HG03469 (cell line): Measurements from ENCODE around the gene PHOX2A.
"Not testable (repeated sequence)": the region's sequence is repeated elsewhere in the genome, so short reads cannot be mapped to it uniquely, and the experiment has no call there.

Experiments
- ATAC-seq: cut with Tn5 transposase; IDR thresholded peaks from one replicate; pipeline ENCODE4 v1.9.1; 2021; ENCODE audit warnings: mild to moderate bottlenecking, moderate library complexity, moderate number of reproducible peaks; ENCODE audit not compliant: unreplicated experiment

The PHOX2A gene

DNA sequence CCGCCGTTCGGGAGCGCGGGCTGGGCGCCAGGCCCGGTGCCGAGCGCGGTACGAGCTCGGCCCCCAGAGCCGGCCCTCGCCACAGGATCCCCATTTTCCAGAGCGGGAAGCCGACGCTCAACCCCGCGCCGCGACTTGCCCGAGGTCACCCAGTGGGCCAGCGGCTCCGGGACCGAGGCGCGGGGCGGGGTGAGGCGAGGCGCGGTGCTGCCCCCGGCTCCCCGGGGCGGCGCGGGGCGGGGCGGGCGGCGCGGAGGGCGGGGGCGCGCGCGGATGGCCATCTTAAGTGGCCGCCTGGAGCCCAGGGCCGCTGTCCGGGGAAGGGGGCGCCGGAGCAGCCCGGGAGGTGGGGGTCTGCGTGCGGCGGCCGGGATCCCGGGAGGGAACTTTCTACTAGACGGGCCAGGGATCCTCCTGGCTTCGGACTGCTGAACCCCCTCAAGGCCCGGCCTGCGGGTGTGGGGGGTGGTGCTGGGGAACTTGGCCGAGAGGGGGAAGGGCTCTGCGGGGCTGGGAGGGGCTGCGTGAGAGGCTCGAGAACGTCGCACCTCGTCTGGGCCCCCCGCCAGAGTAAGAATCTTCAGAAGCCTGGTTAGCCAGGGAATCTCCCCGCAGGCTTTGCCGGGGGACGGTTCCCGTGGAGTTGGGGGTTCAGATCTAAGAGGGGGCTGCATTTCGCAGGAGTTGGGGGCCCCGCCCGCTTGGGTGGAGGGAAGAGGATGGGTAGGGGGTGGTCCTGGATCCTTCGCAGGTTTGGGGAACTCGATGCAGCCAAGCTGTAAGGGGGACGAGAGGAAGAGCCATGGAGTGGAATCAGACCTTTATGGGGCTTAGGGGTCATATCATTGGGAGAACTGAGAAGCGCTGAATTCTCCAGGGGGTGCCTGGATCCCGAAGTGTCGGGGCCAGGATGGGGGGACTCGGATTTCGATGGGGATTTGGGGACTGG lies 20.1 kb downstream of the PHOX2A start:
- ATAC-seq, result peak; percentile 31

DNA sequence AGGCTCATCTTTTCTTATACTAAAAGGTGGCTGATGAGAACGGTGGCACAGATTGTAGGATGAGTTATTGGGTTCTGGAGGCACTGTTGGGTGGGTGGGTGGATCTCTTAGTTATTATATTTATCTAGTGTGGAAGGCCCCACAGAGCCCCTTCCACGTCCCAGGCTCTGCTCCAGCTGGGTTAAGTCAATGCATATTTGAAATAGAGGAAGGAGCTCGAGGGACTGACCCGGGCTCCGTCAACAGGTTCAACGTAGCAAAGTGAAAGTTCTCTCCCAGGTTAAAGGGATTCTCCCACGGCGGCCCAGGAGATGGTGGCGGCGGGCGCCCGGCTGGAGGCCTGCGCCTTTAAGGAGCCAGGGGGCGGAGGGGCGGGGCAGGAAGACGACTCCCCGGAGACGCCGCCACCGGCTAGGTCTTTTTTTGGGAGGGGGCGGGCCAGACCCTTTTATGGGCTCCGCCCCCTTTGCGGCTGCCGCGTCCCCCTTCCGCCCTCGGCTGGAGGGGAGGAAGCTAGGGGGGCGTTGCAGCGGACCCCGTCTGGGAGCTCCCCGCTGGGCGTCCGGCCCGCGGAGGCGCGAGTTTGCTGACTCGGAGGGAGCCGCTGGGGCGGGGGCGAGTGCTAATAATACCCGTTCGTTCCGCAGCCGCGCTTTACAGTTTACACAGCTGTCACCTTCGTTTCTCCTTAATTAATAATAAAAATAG lies 20.9 kb downstream of the PHOX2A start:
- peak; percentile 51 for ATAC-seq

DNA sequence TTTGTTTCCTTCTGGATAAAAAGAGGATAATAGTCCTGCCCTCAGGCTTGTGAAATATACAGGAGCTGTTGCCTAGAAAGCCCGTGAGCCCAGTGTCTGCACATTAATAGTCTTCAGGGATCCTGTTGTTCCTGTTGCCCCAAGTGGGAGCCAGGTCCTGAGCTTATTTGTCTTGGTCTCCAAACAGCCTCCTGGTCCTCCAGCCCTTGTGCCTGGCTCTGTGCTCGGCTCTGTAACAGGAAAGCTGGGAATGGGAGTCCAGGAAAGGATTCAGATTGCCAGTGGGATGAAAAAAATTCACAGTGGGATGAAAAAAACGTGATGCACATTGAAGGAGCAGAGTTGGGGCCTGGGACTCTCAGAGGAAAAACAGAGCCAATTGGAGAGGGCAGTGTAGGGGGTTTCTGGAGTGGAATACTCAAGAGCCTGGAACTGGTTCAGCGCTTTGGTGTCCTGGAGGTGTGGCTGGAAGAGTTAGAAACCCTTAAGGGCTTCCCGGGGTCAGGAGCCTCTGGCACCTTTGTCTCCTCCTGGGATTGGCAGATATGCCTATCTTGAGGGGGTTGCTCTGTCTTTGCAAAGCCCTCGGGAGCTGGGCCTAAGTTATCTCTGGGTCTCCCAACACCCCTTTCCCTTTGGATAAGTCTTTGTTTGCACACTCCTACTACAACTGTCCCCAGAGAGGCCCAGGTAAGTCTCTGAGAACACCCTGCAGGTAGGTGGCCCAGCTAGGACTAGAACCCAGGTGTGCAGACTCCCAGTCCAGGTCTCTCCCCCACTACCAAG lies 21.7 kb downstream of the PHOX2A start:
- no peak for ATAC-seq

- ATAC-seq, result no peak
Observed at GRCh38 chr11:72221386-72222075, 22.4 kb downstream of the PHOX2A start.

GRCh38 chr11:72220696-72221363 lies 23.1 kb downstream of the PHOX2A start:
- no peak for ATAC-seq

DNA sequence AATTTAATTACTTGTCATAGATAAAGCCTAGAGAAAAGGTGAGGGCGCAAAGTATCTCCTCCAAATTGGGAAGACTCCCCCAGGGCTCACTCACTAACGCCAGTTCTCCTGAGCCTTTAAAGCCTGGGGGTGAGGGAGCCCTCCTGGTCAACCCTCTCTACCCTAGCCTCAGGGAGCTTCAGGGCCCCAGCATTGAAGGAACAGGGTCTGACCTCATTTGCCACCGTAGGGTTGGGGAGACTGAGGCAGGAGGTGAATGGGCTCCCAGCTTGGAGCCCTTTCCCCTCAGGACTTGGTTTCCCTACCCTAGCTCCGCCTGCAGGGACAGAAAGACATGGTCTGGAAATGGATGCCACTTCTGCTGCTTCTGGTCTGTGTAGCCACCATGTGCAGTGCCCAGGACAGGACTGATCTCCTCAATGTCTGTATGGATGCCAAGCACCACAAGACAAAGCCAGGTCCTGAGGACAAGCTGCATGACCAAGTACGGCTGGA lies 25.7 kb downstream of the PHOX2A start:
- ATAC-seq, result no peak

- ATAC-seq, result no peak
Observed at GRCh38 chr11:72217841-72218240, 26.1 kb downstream of the PHOX2A start.

DNA sequence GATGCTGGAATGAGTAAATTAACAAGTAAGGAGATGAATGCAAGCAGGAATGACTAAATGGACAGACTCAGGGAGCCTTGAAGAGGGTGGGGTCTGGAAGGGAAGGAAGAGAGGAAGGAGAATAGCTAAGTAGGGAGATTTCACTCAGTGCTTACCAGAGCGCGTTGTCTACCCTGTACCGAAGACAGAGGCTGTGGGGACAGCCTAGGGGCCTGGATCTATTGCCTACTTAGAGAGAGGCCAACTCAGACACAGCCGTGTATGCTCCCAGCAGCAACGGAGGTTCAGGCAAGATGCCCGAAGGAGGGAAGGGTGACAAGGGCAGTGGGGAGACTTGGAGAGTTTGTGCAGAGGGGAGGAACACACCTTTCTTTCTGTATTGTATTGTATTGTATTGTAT lies 27.3 kb downstream of the PHOX2A start, which contains the start of gene FOLR2:
FOLR2 (plus strand) TSS at position 157 of the 400 bp plus-strand sequence. CDS start 1,791 bp downstream, outside the sequence.
- ATAC-seq, result no peak

DNA sequence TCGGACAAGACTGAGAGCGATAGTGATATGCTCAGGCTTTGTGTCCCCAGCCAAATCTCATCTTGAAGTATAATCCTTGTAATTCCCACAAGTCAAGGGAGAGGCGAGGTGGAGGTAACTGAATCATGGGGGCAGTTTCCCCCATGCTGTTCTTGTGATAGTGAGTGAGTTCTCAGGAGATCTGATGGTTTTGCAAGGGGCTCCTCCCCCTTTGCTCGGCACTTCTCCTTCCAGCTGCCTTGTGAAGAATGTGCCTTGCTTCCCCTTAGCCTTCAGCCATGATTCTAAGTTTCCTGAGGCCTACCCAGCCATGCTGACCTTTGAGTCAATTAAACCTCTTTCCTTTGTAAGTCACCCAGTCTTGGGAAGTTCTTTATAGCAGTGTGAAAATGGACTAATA lies 34.9 kb downstream of the PHOX2A start:
- no peak for ATAC-seq

DNA sequence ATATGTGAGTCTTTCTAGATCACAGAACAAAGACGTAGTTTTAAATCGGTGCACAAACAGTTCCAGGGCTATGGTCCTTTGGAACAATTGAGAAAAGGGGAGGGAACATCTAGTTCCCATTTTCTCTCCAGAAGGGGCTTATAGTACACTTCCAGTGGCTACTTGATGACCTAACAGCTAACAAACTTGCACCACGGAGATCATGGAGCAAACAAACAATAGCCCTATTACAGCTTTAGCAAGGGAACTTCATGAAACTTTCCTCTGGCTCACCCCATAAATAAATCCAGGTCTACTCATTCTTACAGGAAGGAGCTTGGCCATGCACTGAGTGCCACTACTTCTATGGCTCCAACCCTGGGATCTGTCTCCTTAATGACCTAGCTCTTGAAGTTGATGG lies 35.7 kb downstream of the PHOX2A start:
- no peak for ATAC-seq

DNA sequence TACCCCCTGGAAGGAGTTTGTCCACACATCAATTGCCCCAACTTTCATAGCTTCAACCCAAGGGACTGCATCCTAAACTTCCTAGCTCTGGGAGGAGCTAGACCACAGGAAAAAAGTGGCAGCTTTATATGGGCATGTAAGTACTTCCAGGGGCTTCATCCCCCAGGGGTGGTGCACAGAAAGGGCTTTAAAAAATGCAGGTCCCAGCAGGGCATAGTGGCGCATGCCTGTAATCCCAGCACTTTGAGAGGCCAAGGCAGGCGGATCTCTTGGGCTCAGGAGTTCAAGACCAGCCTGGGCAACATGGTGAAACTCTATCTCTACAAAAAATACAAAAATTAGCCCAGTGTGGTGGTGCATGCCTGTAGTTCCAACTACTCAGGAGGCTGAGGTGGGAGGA lies 37.2 kb downstream of the PHOX2A start:
- not testable (repeated sequence) for ATAC-seq

GRCh38 chr11:72204886-72205285 lies 39.1 kb downstream of the PHOX2A start:
- ATAC-seq, result no peak

DNA sequence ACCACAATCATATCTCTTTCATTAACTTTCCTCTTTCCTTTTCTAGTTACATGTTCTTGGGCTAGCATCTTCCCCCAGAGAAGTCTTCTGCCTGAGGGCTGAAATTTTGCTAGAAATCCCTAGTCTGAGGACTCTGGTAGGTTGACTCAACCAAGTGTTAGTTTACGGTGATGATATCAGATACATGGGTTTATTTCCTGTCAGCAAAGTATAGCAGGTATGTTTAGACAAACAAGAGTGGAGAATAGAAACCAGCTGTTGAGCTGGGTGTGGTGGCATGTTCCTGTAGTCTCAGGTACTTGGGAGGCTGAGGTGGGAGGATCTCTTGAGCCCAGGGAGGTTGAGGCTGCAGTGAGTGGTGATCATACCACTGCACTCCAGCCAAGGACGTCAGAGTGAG lies 40.8 kb downstream of the PHOX2A start:
- no peak for ATAC-seq

GRCh38 chr11:72202571-72202970 lies 41.4 kb downstream of the PHOX2A start:
- ATAC-seq, result no peak

GRCh38 chr11:72201445-72201844 lies 42.5 kb downstream of the PHOX2A start:
- not testable (repeated sequence) for ATAC-seq

DNA sequence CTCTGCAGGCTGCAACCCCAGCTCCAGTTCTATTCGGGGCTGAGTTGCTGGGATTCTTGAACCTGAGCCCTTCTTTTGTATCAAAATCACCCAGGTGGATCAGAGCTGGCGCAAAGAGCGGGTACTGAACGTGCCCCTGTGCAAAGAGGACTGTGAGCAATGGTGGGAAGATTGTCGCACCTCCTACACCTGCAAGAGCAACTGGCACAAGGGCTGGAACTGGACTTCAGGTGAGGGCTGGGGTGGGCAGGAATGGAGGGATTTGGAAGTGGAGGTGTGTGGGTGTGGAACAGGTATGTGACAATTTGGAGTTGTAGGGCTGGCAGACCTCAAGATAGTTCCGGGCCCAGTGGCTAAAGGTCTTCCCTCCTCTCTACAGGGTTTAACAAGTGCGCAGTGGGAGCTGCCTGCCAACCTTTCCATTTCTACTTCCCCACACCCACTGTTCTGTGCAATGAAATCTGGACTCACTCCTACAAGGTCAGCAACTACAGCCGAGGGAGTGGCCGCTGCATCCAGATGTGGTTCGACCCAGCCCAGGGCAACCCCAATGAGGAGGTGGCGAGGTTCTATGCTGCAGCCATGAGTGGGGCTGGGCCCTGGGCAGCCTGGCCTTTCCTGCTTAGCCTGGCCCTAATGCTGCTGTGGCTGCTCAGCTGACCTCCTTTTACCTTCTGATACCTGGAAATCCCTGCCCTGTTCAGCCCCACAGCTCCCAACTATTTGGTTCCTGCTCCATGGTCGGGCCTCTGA lies 48.3 kb downstream of the PHOX2A start:
- ATAC-seq, result no peak

DNA sequence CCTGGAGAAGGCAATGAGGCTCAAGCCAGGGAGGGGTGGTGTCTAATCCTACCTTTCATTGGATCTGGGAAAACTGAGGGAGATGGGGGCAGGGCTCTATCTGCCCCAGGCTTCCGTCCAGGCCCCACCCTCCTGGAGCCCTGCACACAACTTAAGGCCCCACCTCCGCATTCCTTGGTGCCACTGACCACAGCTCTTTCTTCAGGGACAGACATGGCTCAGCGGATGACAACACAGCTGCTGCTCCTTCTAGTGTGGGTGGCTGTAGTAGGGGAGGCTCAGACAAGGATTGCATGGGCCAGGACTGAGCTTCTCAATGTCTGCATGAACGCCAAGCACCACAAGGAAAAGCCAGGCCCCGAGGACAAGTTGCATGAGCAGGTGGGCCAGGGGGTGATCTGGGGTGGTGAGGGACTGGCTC lies 52.0 kb downstream of the PHOX2A start, which contains the start of gene FOLR1:
FOLR1 (plus strand) TSS at position 180 of the 421 bp plus-strand sequence; CDS start at position 214, 34 bp downstream.
- no peak for ATAC-seq

- no peak for ATAC-seq
Observed at GRCh38 chr11:72190631-72191071, 53.3 kb downstream of the PHOX2A start.
